GM20000 (cell line): ENCODE results near the gene HACD2.

ENCODE experiments used
- DNase-seq: peaks from one replicate; pipeline ENCODE4 v3.0.0; 2012; ENCODE audit warnings: low spot score
- CTCF ChIP-seq: IDR thresholded peaks from 2 replicates; pipeline ENCODE4 v1.5.1; 2012; ENCODE audit warnings: mild to moderate bottlenecking, control low read depth; ENCODE audit errors: extremely low read depth, missing control alignments

The HACD2 gene

DNA sequence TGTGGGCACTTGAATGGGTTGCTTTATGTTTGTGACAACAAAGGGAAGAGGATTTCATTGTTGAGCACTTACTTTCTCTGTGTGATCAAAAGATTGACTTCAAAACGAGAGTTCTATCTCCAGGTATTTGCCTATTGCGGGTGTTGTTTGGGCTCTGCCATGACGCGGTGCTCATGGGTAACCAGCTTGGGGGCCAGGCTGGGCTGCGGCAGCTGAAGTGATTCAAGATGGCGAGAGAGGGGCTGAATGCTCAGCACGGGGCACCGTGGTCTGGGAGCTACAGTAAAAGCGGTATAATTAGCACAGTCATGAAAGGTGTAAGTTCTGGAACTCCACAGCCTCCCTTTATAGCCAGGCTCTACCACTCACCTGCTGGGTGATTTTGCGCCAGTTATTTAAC, 105.0 kb downstream of the HACD2 start:
- TF ChIP-seq CTCF: no peak
- no peak for DNase-seq

DNA sequence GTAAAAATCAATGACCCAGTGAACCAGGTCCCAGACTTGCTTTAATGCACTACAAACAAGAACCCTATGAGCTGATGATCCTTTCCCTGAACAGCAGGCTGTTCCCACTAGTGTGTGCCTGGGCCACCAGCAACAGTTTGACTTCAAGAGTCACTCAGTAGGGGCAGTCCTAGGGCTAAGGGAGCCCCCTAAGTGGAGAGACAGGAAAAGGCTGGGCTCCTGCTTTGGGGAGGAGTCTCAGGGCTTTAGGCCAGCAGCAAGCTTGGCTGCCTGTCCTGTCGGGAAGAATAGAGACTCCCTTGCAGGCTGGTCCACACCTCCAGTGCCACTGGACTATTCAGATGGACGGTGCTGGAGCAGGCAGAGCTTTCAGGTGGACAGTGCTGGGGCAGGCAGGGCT, 106.5 kb downstream of the HACD2 start:
- DNase-seq: no peak
- no peak for TF ChIP-seq CTCF

DNA sequence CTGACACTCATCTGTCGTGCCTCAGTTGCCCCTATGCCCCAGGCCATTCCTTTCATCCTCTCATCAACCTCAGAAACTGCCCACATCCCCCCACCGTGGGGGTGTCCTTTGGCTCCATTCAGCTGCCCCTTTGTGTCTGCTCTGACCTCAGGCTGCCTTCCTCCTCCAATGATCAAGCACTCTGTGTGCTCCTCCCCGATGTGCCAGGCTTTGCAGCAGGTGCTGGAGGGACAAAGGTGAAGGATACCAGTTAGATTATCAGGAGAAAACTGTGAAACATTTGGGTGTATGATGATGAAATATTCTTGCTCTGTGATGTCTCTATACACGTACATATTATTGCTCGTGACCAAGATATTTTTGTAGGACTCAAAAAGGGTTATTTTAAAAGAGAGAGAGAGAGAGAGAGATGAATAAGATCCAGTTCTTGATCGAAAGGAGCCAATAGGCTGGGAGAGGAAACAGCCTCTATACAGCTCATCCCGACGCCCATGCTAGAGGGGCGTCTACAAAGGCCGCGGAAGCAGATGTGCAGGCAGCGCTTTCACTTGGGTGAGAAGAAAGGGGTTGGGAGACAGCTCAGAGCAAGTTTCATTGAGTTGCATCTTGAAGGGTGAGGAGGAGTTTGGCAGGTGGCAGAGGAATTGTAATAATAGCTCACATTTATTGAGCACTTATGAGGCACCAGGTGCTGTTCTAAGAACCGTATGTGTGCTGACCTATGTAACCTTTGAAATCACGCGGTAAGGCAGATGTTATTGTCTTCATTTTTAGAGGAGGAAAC, 107.7 kb downstream of the HACD2 start:
- no peak for TF ChIP-seq CTCF
- DNase-seq: no peak

DNA sequence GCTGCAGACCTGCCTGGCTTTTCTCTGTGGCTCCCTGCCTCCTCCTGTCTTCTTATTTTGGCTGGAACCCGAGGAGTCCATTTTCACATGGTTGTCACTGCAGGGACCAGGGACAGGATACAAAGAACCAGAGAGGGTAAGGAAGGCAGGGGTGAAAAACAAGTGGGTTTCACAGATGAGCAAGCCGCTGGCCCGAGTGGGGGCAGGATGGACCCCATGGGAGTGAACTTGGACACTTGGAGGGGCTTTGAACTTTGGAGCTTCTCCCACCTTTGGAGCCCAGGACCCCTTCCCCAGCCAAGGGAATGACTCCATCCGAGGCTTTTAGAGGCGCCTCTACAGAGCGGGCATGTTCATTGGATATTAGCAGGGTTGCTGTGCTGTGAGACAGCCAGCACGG, 109.1 kb downstream of the HACD2 start:
- TF ChIP-seq CTCF: no peak

GRCh38 chr3:123471106-123471505, 113.7 kb downstream of the HACD2 start:
- no peak for TF ChIP-seq CTCF
- DNase-seq: no peak

More for the DNA sequence above, 109.1 kb downstream of the HACD2 start:
- DNase-seq: no peak

DNA sequence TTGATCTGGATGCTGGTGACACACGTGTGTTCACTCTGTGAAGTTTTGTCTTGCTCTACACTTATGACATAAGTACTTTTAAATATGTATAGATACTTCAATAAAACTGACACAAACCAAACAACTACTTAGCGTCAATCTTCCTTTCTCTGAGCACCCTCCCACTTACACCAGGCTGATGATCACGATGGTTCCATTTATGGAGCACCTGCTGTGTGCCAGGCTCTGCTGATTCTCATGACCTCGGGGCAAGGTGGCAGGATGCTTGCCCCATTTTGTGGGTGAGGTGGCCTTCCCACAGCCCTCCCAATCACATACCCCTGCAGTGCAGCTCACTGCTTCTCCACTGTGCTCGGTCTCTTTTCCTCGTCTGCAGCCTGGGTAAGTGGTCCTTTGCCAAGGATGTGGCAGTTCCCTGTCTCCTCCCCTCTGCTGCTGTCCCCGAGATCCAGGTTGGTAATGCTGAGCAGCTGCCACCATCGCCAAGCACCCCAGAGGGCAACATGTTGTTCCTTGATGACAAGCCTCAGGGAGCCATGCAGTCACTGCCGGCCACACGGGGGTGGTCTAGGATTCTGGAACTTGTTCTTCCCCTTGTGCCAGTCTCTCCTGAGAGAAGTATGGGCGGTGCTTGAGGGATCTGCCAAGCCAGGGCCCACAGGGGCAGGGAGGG, 115.4 kb downstream of the HACD2 start:
- no peak for DNase-seq
- TF ChIP-seq CTCF: no peak

- DNase-seq: no peak
- TF ChIP-seq CTCF: no peak
These were observed 117.8 kb downstream of the HACD2 start for GRCh38 chr3:123467046-123467445.
